H7 (cell line): ENCODE data around the gene HDDC2. TPM values are rescaled to one million over a fixed set of nuclear protein-coding genes. Genes with fewer than 3 reads are reported as not detected.

Experiments used
- DNase-seq: peaks from one replicate; pipeline ENCODE4 v3.0.0; 2012
- H3K27me3 ChIP-seq: 2 replicates; pipeline ENCODE4 v1.6.0; 2011; ENCODE audit warnings: mild to moderate bottlenecking, low read length; ENCODE audit not compliant: control insufficient read depth, insufficient read depth
- H3K36me3 ChIP-seq: replicated peaks from 2 replicates; pipeline ENCODE4 v1.5.1; 2011; ENCODE audit warnings: low read length; ENCODE audit not compliant: control insufficient read depth, insufficient read depth
- H3K4me3 ChIP-seq: 2 replicates; pipeline ENCODE4 v1.5.1; 2011; ENCODE audit warnings: low read depth, mild to moderate bottlenecking, control low read depth, low read length, moderate library complexity; ENCODE audit not compliant: insufficient read depth
- total RNA-seq: library from RNA; depleted of rRNA; stranded (reverse); fragments of >200 nt; shearing (Covaris generic); gene quantifications from 2 replicates; pipeline ENCODE4 v1.2.3, GENCODE V29; 2014

Gene HDDC2
- total RNA-seq, 1 experiment from 2014 or later = 109 TPM

DNA sequence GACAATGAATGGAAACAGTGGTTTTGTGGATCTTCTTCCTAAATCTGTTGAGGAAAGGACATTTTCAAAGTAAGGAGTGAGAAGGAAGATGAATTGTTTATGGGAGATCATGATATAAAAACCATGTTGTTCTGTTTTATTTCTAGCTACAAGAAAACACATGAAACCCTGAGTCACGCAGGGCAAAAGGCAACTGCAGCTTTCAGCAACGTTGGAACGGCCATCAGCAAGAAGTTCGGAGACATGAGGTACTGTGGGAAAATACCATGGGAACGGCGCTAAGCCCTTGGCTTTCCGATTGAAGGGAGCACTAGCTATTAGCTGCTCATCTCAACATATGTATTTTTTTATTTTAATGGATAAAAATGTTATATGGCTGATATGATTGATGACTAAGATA is 53.6 kb downstream of the HDDC2 start:
- H3K27me3 ChIP-seq = no peaks in the 10 kb centered on the region
- H3K36me3 ChIP-seq = no peaks in the 10 kb centered on the region
- no peak for DNase-seq
- H3K4me3 ChIP-seq = no peak overlapping the region

DNA sequence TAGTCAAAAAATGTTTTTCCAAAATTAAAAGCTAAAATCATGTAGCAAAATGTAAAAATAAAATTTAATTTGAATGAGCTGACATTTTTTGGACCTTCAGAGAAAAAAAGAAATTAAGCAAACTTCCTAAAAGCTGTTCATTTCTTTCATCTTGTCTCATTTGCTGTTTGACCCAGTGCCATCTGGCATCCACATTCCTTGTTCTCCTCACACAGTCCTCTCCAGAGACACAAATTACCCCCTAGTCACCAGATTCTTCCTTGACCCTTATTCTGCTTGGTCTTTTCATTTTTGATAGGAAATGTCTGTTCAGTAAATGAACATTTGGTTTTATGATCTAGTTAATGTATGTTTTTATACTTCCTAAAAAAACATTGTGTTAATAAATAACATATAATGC is 55.2 kb downstream of the HDDC2 start:
- no peaks in the 10 kb centered on the region for H3K36me3 ChIP-seq
- H3K27me3 ChIP-seq = no peaks in the 10 kb centered on the region
- no peak overlapping the region for H3K4me3 ChIP-seq
- DNase-seq = no peak

DNA sequence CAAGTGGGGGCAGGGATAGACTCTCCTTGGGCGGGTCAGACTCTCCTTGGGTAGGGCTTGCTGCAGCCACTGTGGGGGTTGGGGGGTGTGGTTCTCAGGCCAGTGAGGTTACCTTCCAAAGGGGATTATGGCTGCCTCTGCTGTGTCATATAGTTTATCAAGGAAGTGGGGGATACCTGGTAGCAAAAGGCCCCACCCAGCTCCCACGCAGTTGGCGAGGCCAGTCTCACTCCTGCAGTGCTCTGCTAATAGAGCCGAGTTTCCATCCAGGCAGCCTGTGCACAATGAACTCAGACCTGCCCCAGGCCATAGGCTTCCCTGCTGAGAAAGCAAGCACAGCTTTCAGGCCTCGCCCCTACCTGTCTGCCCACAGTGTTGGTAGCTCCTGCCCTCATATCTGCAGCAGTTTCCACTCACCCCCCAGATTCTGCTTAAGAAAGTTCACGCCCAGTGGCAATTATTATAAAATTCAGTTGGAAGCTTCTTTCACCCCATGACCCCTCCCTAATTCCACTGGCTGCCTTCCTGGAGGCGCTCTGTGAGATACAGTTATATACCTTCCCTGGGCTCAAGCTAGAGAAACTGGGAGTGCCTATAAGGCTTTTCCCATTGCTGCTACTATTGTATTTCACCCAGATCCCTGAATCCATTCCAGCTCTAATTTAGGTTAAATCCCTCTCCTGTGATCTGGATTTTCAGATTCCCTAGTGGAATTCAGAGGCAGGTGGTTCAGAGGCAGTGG is 56.1 kb downstream of the HDDC2 start:
- Histone ChIP-seq H3K36me3 (no peaks in the 10 kb centered on the region), H3K4me3 (no peak overlapping the region), H3K27me3 (no peaks in the 10 kb centered on the region)
- DNase-seq = no peak

DNA sequence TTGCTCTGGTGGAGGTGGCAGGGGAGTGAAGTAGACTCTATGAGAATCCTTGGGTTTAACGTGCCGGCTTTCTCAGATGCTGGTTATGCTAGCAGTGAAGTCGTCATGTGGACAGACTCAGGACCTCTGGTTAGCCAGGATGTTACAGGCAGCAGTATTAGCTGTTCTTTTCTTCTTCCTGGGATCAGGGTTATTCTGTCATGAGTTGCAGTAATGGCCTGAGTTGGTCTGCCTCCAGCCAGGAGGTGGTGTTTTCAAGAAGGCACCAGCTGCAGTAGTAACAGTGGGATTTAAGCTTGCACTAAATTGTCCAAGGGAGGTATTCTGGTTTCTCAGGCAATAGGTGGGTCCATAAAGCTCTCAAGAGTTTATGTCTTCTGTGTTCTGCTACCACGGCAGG is 56.7 kb downstream of the HDDC2 start:
- H3K4me3 ChIP-seq = no peak overlapping the region
- no peaks in the 10 kb centered on the region for H3K36me3 ChIP-seq
- no peak for DNase-seq
- no peaks in the 10 kb centered on the region for H3K27me3 ChIP-seq

DNA sequence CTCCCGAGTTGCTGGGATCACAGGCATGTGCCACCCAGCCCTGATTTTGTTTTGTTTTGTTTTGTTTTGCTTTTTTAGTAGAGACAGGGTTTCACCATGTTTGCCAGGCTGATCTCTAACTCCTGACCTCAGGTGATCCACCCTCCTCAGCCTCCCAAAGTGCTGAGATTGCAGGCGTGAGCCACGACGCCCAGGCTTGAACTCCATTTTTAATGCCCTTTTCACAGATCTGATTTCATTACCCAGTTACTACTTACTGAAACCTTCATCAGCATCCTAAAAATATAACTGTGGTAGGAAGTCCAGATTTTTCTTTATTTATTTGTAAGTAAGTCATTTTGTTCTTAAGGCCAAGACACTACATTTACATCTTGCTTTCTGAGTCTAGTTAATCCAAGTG is 64.0 kb downstream of the HDDC2 start:
- Histone ChIP-seq H3K36me3 (no peaks in the 10 kb centered on the region), H3K4me3 (no peak overlapping the region), H3K27me3 (no peaks in the 10 kb centered on the region)
- no peak for DNase-seq

DNA sequence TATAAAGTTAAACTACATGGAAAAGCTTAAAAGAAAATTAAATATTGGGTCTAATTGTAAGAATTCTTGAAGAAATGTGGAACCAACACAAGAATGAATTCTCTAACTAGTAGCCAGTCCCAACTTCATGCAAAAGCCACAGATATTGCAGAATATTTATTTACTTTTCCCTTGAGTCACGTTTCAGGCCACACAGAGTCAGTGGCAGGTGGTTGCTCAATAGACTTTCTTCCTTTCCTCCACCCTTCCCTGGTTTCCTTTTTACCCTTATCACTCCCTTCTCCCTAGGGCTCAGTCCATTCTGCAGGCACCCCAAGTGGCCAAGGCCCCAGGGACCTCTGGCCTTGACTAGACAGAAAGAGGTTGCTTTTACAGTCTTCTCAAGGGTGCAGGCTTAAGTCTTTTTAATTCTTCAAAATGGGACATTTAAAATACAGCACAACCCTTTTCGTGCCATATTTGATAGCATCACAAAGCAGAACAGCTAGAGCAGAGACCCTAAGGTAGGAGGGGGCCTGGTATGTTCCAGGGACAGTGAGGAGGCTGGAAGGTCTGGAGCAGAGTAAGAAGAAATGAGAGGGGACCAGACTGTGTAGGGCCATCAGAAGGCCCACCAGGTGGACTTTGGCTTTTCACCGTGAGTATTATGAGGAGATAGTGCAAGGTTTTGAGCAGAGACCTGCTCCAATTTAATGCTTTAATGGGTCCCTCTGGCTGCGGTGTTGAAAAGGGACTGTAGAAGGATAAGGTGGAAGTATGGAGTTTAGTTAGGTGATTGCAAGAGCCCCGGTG is 65.0 kb downstream of the HDDC2 start:
- Histone ChIP-seq H3K4me3 (no peak overlapping the region), H3K36me3 (no peaks in the 10 kb centered on the region)
- DNase-seq = no peak

DNA sequence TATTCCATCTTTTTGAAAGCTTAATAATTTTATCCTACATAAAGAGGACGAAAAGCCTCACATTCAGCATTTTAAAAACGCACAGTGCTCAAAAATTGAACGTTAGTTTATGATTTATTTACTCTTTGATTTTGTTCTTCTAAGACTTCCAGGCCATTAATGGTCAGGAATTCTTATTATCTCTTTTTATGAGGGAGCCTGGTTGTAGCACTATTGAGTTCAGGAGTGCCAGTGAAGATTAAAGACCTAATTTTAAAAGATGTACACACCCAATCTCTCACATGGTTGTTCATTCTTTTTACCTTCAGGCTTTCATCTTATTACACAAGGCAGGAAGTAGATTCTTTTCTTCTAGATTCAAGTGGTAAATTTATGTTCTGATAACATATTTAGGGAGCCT is 68.6 kb downstream of the HDDC2 start:
- H3K36me3 ChIP-seq = no peaks in the 10 kb centered on the region
- DNase-seq = no peak
- H3K4me3 ChIP-seq = no peak overlapping the region
- no peaks in the 10 kb centered on the region for H3K27me3 ChIP-seq

More for the DNA sequence above, 65.0 kb downstream of the HDDC2 start:
- H3K27me3 ChIP-seq = no peaks in the 10 kb centered on the region

DNA sequence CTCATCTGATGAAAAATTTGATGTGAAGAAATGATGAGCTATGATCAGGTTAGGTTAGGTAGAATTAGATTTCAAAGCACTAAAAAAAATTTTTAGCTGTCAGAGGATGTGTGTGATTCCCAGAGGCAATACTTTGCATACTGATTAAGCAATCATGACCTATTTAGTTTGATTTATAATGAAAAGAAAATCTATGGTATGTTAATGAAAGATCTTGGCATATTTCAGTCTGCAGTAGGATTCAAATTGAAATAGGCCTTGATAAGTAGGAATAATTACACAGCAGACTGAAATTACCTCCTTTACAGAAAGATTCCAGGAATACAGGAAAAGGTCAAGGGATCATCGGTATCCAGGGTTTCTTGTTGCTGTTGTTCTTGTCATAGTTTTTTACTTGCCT is 69.3 kb downstream of the HDDC2 start:
- Histone ChIP-seq H3K4me3 (no peak overlapping the region), H3K36me3 (no peaks in the 10 kb centered on the region), H3K27me3 (no peaks in the 10 kb centered on the region)
- no peak for DNase-seq

DNA sequence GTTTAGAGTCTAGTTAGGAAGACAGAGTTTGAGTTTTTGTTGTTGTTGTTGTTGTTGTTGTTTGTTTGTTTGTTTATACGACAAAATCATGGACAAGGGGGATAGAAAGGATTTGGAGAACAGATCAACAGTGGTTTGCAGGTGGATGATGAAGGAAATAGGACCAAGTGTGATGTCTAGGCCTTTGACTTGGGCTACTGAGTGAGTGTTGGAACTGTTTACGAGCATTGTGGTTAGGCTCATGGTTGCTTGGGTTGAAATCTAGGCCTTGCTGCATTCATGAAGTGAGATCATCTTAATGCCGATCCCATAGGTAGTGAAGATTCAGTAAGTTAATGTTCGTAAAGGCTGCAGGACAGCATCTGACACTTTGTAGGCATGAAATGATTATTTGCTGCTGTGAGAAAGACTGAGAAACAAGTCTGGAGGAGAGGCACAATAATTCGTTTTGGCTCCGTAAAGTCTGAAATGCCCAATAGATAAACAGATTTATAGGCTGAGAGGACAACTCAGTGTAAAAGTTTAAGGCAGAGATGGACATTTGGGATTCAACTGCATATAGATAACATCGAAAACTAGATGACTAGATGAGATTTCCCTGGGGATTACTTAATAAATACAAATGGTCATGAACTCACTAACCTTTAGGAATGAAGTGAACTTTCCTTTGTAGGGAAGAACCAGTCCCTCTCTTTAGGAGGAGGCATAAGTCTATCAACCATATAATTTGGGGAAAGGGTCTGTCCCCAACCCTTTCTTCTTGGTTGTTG is 70.0 kb downstream of the HDDC2 start:
- Histone ChIP-seq H3K4me3 (no peak overlapping the region), H3K36me3 (no peaks in the 10 kb centered on the region), H3K27me3 (no peaks in the 10 kb centered on the region)
- DNase-seq = no peak

DNA sequence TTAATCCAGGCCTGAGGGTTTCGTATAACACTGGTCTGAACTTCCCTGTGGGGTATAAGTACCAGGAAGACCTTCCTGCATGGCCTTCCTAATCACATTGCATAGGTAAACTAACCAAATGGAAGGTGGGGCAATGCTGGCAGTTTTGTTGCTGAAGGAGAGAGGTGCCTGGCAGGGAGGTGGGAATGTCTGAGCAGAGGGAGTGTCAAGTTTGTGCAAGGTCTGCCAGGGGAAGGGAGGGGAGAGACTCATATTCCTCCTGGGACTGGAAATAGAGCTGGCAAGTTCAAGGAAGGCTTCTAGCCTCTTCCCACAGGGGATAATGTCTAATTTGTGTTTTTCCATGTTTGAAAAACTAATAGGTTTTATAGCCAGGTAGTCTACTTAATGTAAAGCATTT is 70.6 kb downstream of the HDDC2 start:
- Histone ChIP-seq H3K4me3 (no peak overlapping the region), H3K27me3 (no peaks in the 10 kb centered on the region), H3K36me3 (no peaks in the 10 kb centered on the region)
- DNase-seq = no peak

DNA sequence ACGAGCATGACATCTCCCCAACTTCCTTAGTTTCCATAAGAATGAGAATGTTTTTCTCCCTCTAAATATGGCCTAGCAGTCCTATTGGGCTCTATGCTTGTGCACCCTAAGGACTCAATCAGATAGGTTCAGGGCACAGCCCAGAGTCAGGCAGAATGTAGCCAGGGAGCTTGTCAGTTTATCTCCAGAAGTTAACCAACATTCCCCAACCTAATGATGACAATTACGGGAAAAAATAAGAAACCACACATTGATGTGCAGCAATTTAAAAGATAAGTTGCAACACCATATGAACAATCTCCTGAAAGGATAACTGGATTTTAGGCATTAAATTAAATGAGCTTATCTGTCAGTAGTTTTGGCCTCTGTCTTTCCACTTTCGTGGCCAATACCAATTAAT is 71.1 kb downstream of the HDDC2 start:
- no peak for DNase-seq
- H3K27me3 ChIP-seq = no peaks in the 10 kb centered on the region
- no peak overlapping the region for H3K4me3 ChIP-seq
- no peaks in the 10 kb centered on the region for H3K36me3 ChIP-seq

DNA sequence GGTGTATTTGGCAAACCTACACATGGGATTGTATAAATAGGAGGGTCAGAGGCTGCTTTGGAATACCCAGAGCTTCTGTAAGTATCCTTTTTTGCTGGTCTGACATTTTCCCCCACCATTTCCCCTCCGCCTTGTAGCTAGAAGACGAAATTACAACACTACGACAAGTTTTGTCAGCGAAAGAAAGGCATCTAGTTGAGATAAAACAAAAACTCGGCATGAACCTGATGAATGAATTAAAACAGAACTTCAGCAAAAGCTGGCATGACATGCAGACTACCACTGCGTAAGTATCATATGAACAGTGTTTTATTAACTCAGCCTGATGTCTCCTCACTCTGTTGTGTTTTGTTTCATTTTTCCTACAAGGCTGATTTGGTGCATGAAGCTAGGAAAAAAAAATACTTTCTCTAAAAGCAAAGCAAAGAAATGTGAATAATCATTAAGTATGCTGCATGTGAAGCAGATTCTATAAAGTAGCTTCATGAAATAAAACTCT is 72.7 kb downstream of the HDDC2 start:
- Histone ChIP-seq H3K36me3 (no peaks in the 10 kb centered on the region), H3K4me3 (no peak overlapping the region), H3K27me3 (no peaks in the 10 kb centered on the region)
- DNase-seq = no peak

DNA sequence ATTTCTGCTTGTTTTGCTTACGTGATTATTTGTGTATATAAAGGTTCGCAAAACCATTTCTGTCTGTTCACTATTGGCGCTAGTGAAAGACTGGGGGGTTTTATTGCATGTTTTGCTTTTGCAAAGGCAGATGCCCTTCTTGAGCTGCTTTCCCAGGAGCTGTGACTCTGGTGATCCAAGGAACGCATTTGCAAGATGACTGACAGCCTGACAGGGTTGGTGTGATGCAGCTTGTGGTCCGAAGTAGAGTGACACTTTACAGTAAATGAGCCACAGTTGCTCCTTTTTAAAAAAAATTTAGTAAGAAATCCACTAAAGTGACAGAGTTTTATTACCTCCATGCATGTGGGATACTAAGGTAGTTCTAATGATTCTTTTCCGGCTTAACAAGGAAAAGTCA is 74.5 kb downstream of the HDDC2 start:
- no peak for DNase-seq
- no peaks in the 10 kb centered on the region for H3K36me3 ChIP-seq

More for the DNA sequence above, 74.5 kb downstream of the HDDC2 start:
- no peak overlapping the region for H3K4me3 ChIP-seq
- H3K27me3 ChIP-seq = no peaks in the 10 kb centered on the region
